ENCODE data around the gene FDXR. TPM values are rescaled to one million over a fixed set of nuclear protein-coding genes. Genes with fewer than 3 reads are reported as not detected.

Gene FDXR
- polyA plus RNA-seq, 1 donor from 2014 or later: 14.4 TPM

- Histone ChIP-seq H3K9me3 (ENCODE audit: low read length) (no peaks in the 10 kb centered on the region), H3K36me3 (ENCODE audit: insufficient read depth, low read length) (no peaks in the 10 kb centered on the region), H3K79me2 (replicated peaks; ENCODE audit: insufficient read depth, low read length) (no peaks in the 10 kb centered on the region), H3K9ac (ENCODE audit: low read length) (no peak overlapping the region), H3F3A (ENCODE audit: insufficient read depth, low read length, poor library complexity, severe bottlenecking) (no peaks in the 10 kb centered on the region), H3K27ac (ENCODE audit: low read length) (no peak overlapping the region), H3K4me2 (ENCODE audit: low read length) (no peak overlapping the region), H3K9me2 (ENCODE audit: insufficient read depth, low read length) (no peaks in the 10 kb centered on the region), H3K4me3 (ENCODE audit: low read length) (no peak overlapping the region), H3K27me3 (ENCODE audit: insufficient read depth, low read depth, low read length) (peaks cover 28% of the 10 kb centered on the region), H2AFZ (ENCODE audit: low read depth, low read length) (no peak overlapping the region), H4K20me1 (ENCODE audit: insufficient read depth) (no peaks in the 10 kb centered on the region)
- TF ChIP-seq CTCF (IDR thresholded peaks at IDR 0.05; ENCODE audit: poor library complexity, severe bottlenecking) (no peak), POLR2AphosphoS5 (IDR thresholded peaks at IDR 0.05) (no peak), MXI1 (conservative IDR thresholded peaks at IDR 0.05; ENCODE audit: poor library complexity, severe bottlenecking) (no peak), TAF1 (IDR thresholded peaks at IDR 0.05; ENCODE audit: low read depth) (no peak), REST (IDR thresholded peaks at IDR 0.05; ENCODE audit: borderline replicate concordance) (no peak), EP300 (conservative IDR thresholded peaks at IDR 0.05; ENCODE audit: poor library complexity, severe bottlenecking) (no peak), EZH2 (IDR thresholded peaks at IDR 0.05; ENCODE audit: borderline replicate concordance, insufficient read depth, low read length, poor library complexity, severe bottlenecking) (no peak), RAD21 (conservative IDR thresholded peaks at IDR 0.05) (no peak), SMC3 (conservative IDR thresholded peaks at IDR 0.05; ENCODE audit: poor library complexity) (no peak)
Measured at GRCh38 chr17:74839990-74840852, 32.6 kb downstream of the FDXR start.

GRCh38 chr17:74838274-74838673 is 34.5 kb downstream of the FDXR start:
- no peaks in the 10 kb centered on the region for H4K20me1 ChIP-seq (ENCODE audit: insufficient read depth)
- no peaks in the 10 kb centered on the region for H3K9me2 ChIP-seq (ENCODE audit: insufficient read depth, low read length)
- H3K9ac ChIP-seq (ENCODE audit: low read length): no peak overlapping the region
- H3K9me3 ChIP-seq (ENCODE audit: low read length): no peaks in the 10 kb centered on the region
- TF ChIP-seq MXI1 (conservative IDR thresholded peaks at IDR 0.05; ENCODE audit: poor library complexity, severe bottlenecking): no peak
- H3K79me2 ChIP-seq (replicated peaks; ENCODE audit: insufficient read depth, low read length): no peaks in the 10 kb centered on the region
- H3K27me3 ChIP-seq (ENCODE audit: insufficient read depth, low read depth, low read length): peaks cover 16% of the 10 kb centered on the region
- no peak overlapping the region for H3K4me3 ChIP-seq (ENCODE audit: low read length)
- no peak overlapping the region for H2AFZ ChIP-seq (ENCODE audit: low read depth, low read length)
- no peak overlapping the region for H3K4me2 ChIP-seq (ENCODE audit: low read length)
- no peaks in the 10 kb centered on the region for H3K36me3 ChIP-seq (ENCODE audit: insufficient read depth, low read length)
- no peak overlapping the region for H3K27ac ChIP-seq (ENCODE audit: low read length)
- H3F3A ChIP-seq (ENCODE audit: insufficient read depth, low read length, poor library complexity, severe bottlenecking): no peaks in the 10 kb centered on the region

All from neural cell (in vitro differentiated cells).